WTC11 (cell line): ENCODE results near the gene FHOD3. TPM values are rescaled to one million over a fixed set of nuclear protein-coding genes. Genes with fewer than 3 reads are reported as not detected.

Experiments
- ATAC-seq: fragments of 200-7000 bp; cut with Tn5 transposase; 2 replicates; pipeline ENCODE4 v1.10.0; 2021; ENCODE audit warnings: mild to moderate bottlenecking, moderate library complexity
- CTCF ChIA-PET: fragments of 300-600 bp; sonication (Branson Sonifier 250); formaldehyde crosslinking; loops from one replicate; lab custom pipeline; 2021; ENCODE audit warnings: antibody characterized with exemption; lab: Charles Lee
- POLR2A ChIA-PET: fragments of 350-600 bp; sonication (Branson Sonifier 250); formaldehyde crosslinking; loops from one replicate; lab custom pipeline; 2021; ENCODE audit warnings: antibody characterized with exemption; lab: Charles Lee
- DNase-seq: peaks from one replicate; pipeline ENCODE4 v3.0.0; 2021; ENCODE audit warnings: low spot score
- H3K27ac Mint-ChIP-seq: 2 replicates; pipeline ENCODE4 v1.8.0; 2021; ENCODE audit warnings: mixed read lengths
- H3K27me3 Mint-ChIP-seq: 2 replicates; pipeline ENCODE4 v1.8.0; 2021; ENCODE audit warnings: low read depth, mild to moderate bottlenecking, moderate library complexity, mixed read lengths
- H3K36me3 Mint-ChIP-seq: 2 replicates; pipeline ENCODE4 v1.8.0; 2021; ENCODE audit warnings: mixed read lengths
- H3K4me1 Mint-ChIP-seq: 2 replicates; pipeline ENCODE4 v1.8.0; 2022; ENCODE audit warnings: mixed read lengths
- H3K4me3 Mint-ChIP-seq: 2 replicates; pipeline ENCODE4 v1.8.0; 2021; ENCODE audit warnings: mild to moderate bottlenecking, moderate library complexity, mixed read lengths
- H3K9me3 Mint-ChIP-seq: 2 replicates; pipeline ENCODE4 v1.8.0; 2021; ENCODE audit warnings: mixed read lengths
- AR ChIP-seq: fragments of 250-450 bp; sonication (Bioruptor Pico); IDR thresholded peaks from 2 replicates; pipeline ENCODE4 v1.9.0; 2021; ENCODE audit warnings: mild to moderate bottlenecking
- ARID4B ChIP-seq: sonication (generic); formaldehyde crosslinking; IDR thresholded peaks from 2 replicates; pipeline ENCODE4 v1.8.0; 2023; ENCODE audit warnings: missing genetic modification reagents, mild to moderate bottlenecking, borderline replicate concordance
- ATF3 ChIP-seq: sonication (generic); formaldehyde crosslinking; conservative IDR thresholded peaks from 2 replicates; pipeline ENCODE4 v1.8.1; 2022; ENCODE audit warnings: mild to moderate bottlenecking, missing genetic modification reagents
- CREM ChIP-seq: sonication (generic); formaldehyde crosslinking; IDR thresholded peaks from 2 replicates; pipeline ENCODE4 v1.8.1; 2022; ENCODE audit warnings: mild to moderate bottlenecking, missing genetic modification reagents, moderate library complexity
- ELF4 ChIP-seq: sonication (generic); formaldehyde crosslinking; IDR thresholded peaks from 2 replicates; pipeline ENCODE4 v1.8.1; 2022; ENCODE audit warnings: low read depth, mild to moderate bottlenecking, moderate library complexity, missing genetic modification reagents
- FOXK1 ChIP-seq: sonication (generic); formaldehyde crosslinking; IDR thresholded peaks from 2 replicates; pipeline ENCODE4 v1.8.0; 2022; ENCODE audit warnings: mild to moderate bottlenecking, moderate library complexity, missing genetic modification reagents
- FOXP1 ChIP-seq: sonication (generic); formaldehyde crosslinking; IDR thresholded peaks from 2 replicates; pipeline ENCODE4 v1.8.0; 2022; ENCODE audit warnings: missing genetic modification reagents, mild to moderate bottlenecking, moderate library complexity, borderline replicate concordance
- FOXP4 ChIP-seq: sonication (generic); formaldehyde crosslinking; IDR thresholded peaks from 2 replicates; pipeline ENCODE4 v1.8.0; 2022; ENCODE audit warnings: mild to moderate bottlenecking, missing genetic modification reagents
- IRF2 ChIP-seq: sonication (generic); formaldehyde crosslinking; IDR thresholded peaks from 2 replicates; pipeline ENCODE4 v1.8.0; 2022; ENCODE audit warnings: low read depth, missing genetic modification reagents, borderline replicate concordance
- JAZF1 ChIP-seq: fragments of 250-450 bp; sonication (Bioruptor Pico); IDR thresholded peaks from 2 replicates; pipeline ENCODE4 v1.9.0; 2021; ENCODE audit warnings: moderate library complexity, mild to moderate bottlenecking, inconsistent platforms
- KAT7 ChIP-seq: sonication (generic); formaldehyde crosslinking; IDR thresholded peaks from 2 replicates; pipeline ENCODE4 v1.8.1; 2023; ENCODE audit warnings: missing genetic modification reagents, mild to moderate bottlenecking, borderline replicate concordance
- MAX ChIP-seq: sonication (generic); formaldehyde crosslinking; IDR thresholded peaks from 2 replicates; pipeline ENCODE4 v1.8.0; 2022; ENCODE audit warnings: mild to moderate bottlenecking, missing genetic modification reagents
- MLX ChIP-seq: sonication (generic); formaldehyde crosslinking; IDR thresholded peaks from 2 replicates; pipeline ENCODE4 v1.8.1; 2023; ENCODE audit warnings: mild to moderate bottlenecking, missing genetic modification reagents, moderate library complexity
- NFATC4 ChIP-seq: fragments of 250-450 bp; sonication (Bioruptor Pico); IDR thresholded peaks from 2 replicates; pipeline ENCODE4 v1.9.0; 2021; ENCODE audit warnings: mild to moderate bottlenecking
- NFYB ChIP-seq: sonication (generic); formaldehyde crosslinking; conservative IDR thresholded peaks from 2 replicates; pipeline ENCODE4 v1.8.0; 2022; ENCODE audit warnings: low read depth, missing genetic modification reagents
- PREB ChIP-seq: sonication (generic); formaldehyde crosslinking; IDR thresholded peaks from 2 replicates; pipeline ENCODE4 v1.8.1; 2022; ENCODE audit warnings: mild to moderate bottlenecking, missing genetic modification reagents, moderate library complexity, borderline replicate concordance
- SOX15 ChIP-seq: fragments of 250-450 bp; sonication (Bioruptor Pico); IDR thresholded peaks from 2 replicates; pipeline ENCODE4 v1.9.0; 2021; ENCODE audit warnings: mild to moderate bottlenecking
- ZNF219 ChIP-seq: sonication (generic); formaldehyde crosslinking; IDR thresholded peaks from 2 replicates; pipeline ENCODE4 v1.8.0; 2023; ENCODE audit warnings: missing genetic modification reagents, mild to moderate bottlenecking, borderline replicate concordance
- ZNF317 ChIP-seq: sonication (generic); formaldehyde crosslinking; IDR thresholded peaks from 2 replicates; pipeline ENCODE4 v1.8.1; 2023; ENCODE audit warnings: low read depth, mild to moderate bottlenecking, moderate library complexity, missing genetic modification reagents, borderline replicate concordance
- ZNF396 ChIP-seq: fragments of 250-450 bp; sonication (Bioruptor Pico); IDR thresholded peaks from 2 replicates; pipeline ENCODE4 v1.8.0; 2021; ENCODE audit warnings: mild to moderate bottlenecking, moderate library complexity, borderline replicate concordance
- ZNF423 ChIP-seq: fragments of 250-450 bp; sonication (Bioruptor Pico); IDR thresholded peaks from 2 replicates; pipeline ENCODE4 v2.1.2; 2022; ENCODE audit warnings: mild to moderate bottlenecking, moderate library complexity
- ZNF512 ChIP-seq: sonication (generic); formaldehyde crosslinking; IDR thresholded peaks from 2 replicates; pipeline ENCODE4 v1.8.1; 2022; ENCODE audit warnings: missing genetic modification reagents, borderline replicate concordance
- total RNA-seq: library from RNA; stranded (reverse); gene quantifications from 3 replicates; pipeline ENCODE4 v1.2.3, GENCODE V29; 2021

FHOD3 gene
- total RNA-seq, 1 experiment from 2014 or later, result 3.8 TPM

- Mint-ChIP-seq H3K36me3 (peaks cover 42% of the 10 kb centered on the region), H3K9me3 (no peaks in the 10 kb centered on the region), H3K27me3 (no peaks in the 10 kb centered on the region), H3K27ac (no peak overlapping the region), H3K4me1 (no peaks in the 10 kb centered on the region), H3K4me3 (no peak overlapping the region)
- CTCF ChIA-PET, result interaction anchor here (0.9 to 1.9 kb wide), 2 partner anchors 9 to 134 kb away, joined by 3 to 6 read pairs; no protein-coding TSS in a partner anchor
- POLR2A ChIA-PET, result no interaction called here
- TF ChIP-seq JAZF1 (no peak), ZNF423 (CRISPR knock-in tag) (no peak), IRF2 (CRISPR knock-in tag) (no peak), ELF4 (CRISPR knock-in tag) (no peak), AR (no peak), ZNF512 (no peak), FOXK1 (CRISPR knock-in tag) (no peak), FOXP4 (no peak), CREM (CRISPR knock-in tag) (no peak), ZNF317 (CRISPR knock-in tag) (no peak), NFYB (CRISPR knock-in tag) (no peak), MAX (CRISPR knock-in tag) (no peak), ZNF396 (CRISPR knock-in tag) (no peak), PREB (CRISPR knock-in tag) (no peak), FOXP1 (CRISPR knock-in tag) (no peak)
- no peak for ATAC-seq
- DNase-seq, result no peak
Observed at GRCh38 chr18:36821681-36822080, 524.2 kb downstream of the FHOD3 start.

GRCh38 chr18:36825526-36825925 is 528.0 kb downstream of the FHOD3 start:
- ATAC-seq (no peak), DNase-seq (no peak)
- H3K9me3 Mint-ChIP-seq, result no peaks in the 10 kb centered on the region
- CTCF ChIA-PET, result no interaction called here
- H3K4me3 Mint-ChIP-seq, result no peak overlapping the region
- H3K4me1 Mint-ChIP-seq, result peaks cover 19% of the 10 kb centered on the region
- no peak overlapping the region for H3K27ac Mint-ChIP-seq
- POLR2A ChIA-PET, result no interaction called here
- H3K27me3 Mint-ChIP-seq, result no peaks in the 10 kb centered on the region; the same call in 1 of the 2 replicates
- H3K36me3 Mint-ChIP-seq, result peaks cover 24% of the 10 kb centered on the region
- no peak for TF ChIP-seq MLX (CRISPR knock-in tag)
- no peak for TF ChIP-seq NFATC4 (CRISPR knock-in tag)
- no peak for TF ChIP-seq ZNF219 (CRISPR knock-in tag)
- no peak for TF ChIP-seq SOX15 (CRISPR knock-in tag)
- TF ChIP-seq ARID4B, result no peak
- TF ChIP-seq ATF3 (CRISPR knock-in tag), result no peak
- no peak for TF ChIP-seq KAT7 (CRISPR knock-in tag)
